Measurements from ENCODE around the gene CAMK4.

CAMK4 gene

GRCh38 chr5:111259636-111260035 is 35.5 kb downstream of the CAMK4 start:
- no peak for TF ChIP-seq CTCF (IDR thresholded peaks at IDR 0.05)
- H3K27ac ChIP-seq: no peak overlapping the region
- no peak overlapping the region for H3K4me2 ChIP-seq (ENCODE audit: low read length)
- H3K4me1 ChIP-seq: no peaks in the 10 kb centered on the region
- H3K4me3 ChIP-seq (ENCODE audit: low read depth, low read length): no peak overlapping the region
- H2AFZ ChIP-seq: no peak overlapping the region
- H3K79me2 ChIP-seq: no peaks in the 10 kb centered on the region
- H3K9me3 ChIP-seq (ENCODE audit: control insufficient read depth, low read length): no peaks in the 10 kb centered on the region
- H3K27me3 ChIP-seq (ENCODE audit: control insufficient read depth, insufficient read depth, low read length): no peaks in the 10 kb centered on the region
- H3K9ac ChIP-seq: no peak overlapping the region
- no peaks in the 10 kb centered on the region for H3K36me3 ChIP-seq (ENCODE audit: control insufficient read depth, insufficient read depth, low read length)

DNA sequence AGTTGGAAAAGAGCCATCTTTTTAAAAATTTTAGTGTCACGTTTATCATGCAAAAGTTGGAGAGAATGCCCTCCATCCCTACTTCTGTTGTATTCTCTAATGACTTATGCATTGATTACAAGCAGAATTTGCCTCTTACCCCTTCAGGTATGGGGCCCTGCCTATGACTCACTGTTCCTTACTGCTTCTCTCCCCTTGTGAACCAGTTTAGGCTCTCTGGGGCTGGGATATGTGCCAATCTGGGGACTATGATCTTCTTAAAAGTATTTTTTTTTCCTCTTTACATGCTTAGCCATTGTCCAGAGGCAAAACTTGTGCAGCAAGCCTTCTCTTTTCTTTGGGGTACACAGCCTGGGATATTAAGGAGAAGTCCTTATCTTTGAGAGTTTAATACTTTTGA is 37.4 kb downstream of the CAMK4 start:
- Histone ChIP-seq H3K9ac (no peak overlapping the region), H3K27ac (no peak overlapping the region), H2AFZ (no peak overlapping the region), H3K36me3 (ENCODE audit: control insufficient read depth, insufficient read depth, low read length) (no peaks in the 10 kb centered on the region), H3K4me1 (no peaks in the 10 kb centered on the region), H3K4me2 (ENCODE audit: low read length) (no peak overlapping the region), H3K79me2 (no peaks in the 10 kb centered on the region), H3K27me3 (ENCODE audit: control insufficient read depth, insufficient read depth, low read length) (no peaks in the 10 kb centered on the region), H3K9me3 (ENCODE audit: control insufficient read depth, low read length) (no peaks in the 10 kb centered on the region), H3K4me3 (ENCODE audit: low read depth, low read length) (no peak overlapping the region)
- no peak for TF ChIP-seq CTCF (IDR thresholded peaks at IDR 0.05)

GRCh38 chr5:111262153-111262552 is 38.0 kb downstream of the CAMK4 start:
- Histone ChIP-seq H3K9ac (no peak overlapping the region), H3K4me3 (ENCODE audit: low read depth, low read length) (no peak overlapping the region), H3K4me1 (no peaks in the 10 kb centered on the region), H2AFZ (no peak overlapping the region), H3K27me3 (ENCODE audit: control insufficient read depth, insufficient read depth, low read length) (no peaks in the 10 kb centered on the region), H3K79me2 (no peaks in the 10 kb centered on the region), H3K27ac (no peak overlapping the region), H3K9me3 (ENCODE audit: control insufficient read depth, low read length) (no peaks in the 10 kb centered on the region), H3K4me2 (ENCODE audit: low read length) (no peak overlapping the region), H3K36me3 (ENCODE audit: control insufficient read depth, insufficient read depth, low read length) (no peaks in the 10 kb centered on the region)
- TF ChIP-seq CTCF (IDR thresholded peaks at IDR 0.05): no peak

GRCh38 chr5:111262815-111263214 is 38.6 kb downstream of the CAMK4 start:
- Histone ChIP-seq H3K27ac (no peak overlapping the region), H3K36me3 (ENCODE audit: control insufficient read depth, insufficient read depth, low read length) (no peaks in the 10 kb centered on the region), H3K9me3 (ENCODE audit: control insufficient read depth, low read length) (no peaks in the 10 kb centered on the region), H3K27me3 (ENCODE audit: control insufficient read depth, insufficient read depth, low read length) (no peaks in the 10 kb centered on the region), H2AFZ (no peak overlapping the region), H3K4me3 (ENCODE audit: low read depth, low read length) (no peak overlapping the region), H3K4me1 (no peaks in the 10 kb centered on the region), H3K4me2 (ENCODE audit: low read length) (no peak overlapping the region), H3K9ac (no peak overlapping the region), H3K79me2 (no peaks in the 10 kb centered on the region)
- TF ChIP-seq CTCF (IDR thresholded peaks at IDR 0.05): no peak

DNA sequence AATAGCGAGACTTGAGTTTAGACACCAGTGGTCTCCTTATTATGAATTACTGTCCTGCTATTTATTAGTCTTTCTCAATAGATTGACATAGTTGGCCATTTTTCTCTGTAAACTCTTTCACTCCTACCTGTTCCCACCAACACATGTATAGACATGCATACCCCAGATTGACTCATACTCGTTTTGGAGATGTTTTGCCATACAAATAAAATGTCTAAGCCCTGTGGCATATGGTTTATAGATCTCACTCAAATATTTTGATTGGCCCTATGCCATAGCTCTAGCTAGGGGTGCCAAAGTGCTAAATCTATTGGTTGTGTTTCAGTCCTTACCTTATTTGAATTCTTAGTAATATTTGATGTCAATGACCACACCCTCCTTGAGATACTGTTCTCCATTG is 42.3 kb downstream of the CAMK4 start:
- H3K27me3 ChIP-seq (ENCODE audit: control insufficient read depth, insufficient read depth, low read length): no peaks in the 10 kb centered on the region
- H3K79me2 ChIP-seq: no peaks in the 10 kb centered on the region
- no peaks in the 10 kb centered on the region for H3K36me3 ChIP-seq (ENCODE audit: control insufficient read depth, insufficient read depth, low read length)
- H3K4me3 ChIP-seq (ENCODE audit: low read depth, low read length): no peak overlapping the region
- H3K27ac ChIP-seq: no peak overlapping the region
- no peaks in the 10 kb centered on the region for H3K4me1 ChIP-seq
- no peak overlapping the region for H2AFZ ChIP-seq
- TF ChIP-seq CTCF (IDR thresholded peaks at IDR 0.05): no peak
- H3K9ac ChIP-seq: no peak overlapping the region
- H3K9me3 ChIP-seq (ENCODE audit: control insufficient read depth, low read length): no peaks in the 10 kb centered on the region
- no peak overlapping the region for H3K4me2 ChIP-seq (ENCODE audit: low read length)
